ENCODE results near the gene SLC1A2.

The SLC1A2 gene

DNA sequence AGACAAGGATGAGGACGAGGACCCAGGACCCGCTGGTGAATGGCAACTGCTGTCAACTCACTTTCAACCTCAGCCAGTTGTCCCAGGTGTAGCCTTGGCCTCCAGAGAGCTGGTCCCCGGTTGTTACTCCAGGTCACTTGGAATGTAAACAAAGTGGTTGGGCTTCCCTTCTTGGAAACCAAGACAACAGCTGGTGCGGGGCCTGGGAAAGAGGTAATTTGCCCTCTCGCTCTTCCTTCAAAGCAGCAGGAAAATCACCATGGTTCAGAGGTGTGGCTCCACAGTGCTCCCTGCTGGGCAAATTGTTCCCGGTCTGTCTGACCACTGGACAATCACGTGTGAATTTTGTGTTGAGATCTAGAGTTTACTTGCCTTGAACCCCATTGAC is 15.0 kb downstream of the SLC1A2 start:
- Histone ChIP-seq H2AFZ (ENCODE audit: low read depth, low read length) (peak overlapping the region; percentile 90), H3K4me2 (ENCODE audit: low read length) (peak overlapping the region; percentile 82), H4K20me1 (ENCODE audit: insufficient read depth, low read length) (no peaks in the 10 kb centered on the region), H3K79me2 (ENCODE audit: low read length) (no peaks in the 10 kb centered on the region), H3K4me3 (ENCODE audit: low read length) (peak overlapping the region; percentile 76), H3K4me1 (ENCODE audit: low read length) (peaks cover 7% of the 10 kb centered on the region; the same call in 1 of the 2 replicates), H3K27ac (ENCODE audit: low read length) (no peak overlapping the region), H3K9ac (ENCODE audit: low read length) (peak overlapping the region; percentile 41), H3K27me3 (ENCODE audit: low read depth, low read length) (peaks cover 28% of the 10 kb centered on the region), H3K9me3 (ENCODE audit: insufficient read depth, low read length) (no peaks in the 10 kb centered on the region), H3K36me3 (replicated peaks; ENCODE audit: low read depth, low read length) (no peaks in the 10 kb centered on the region)
- no peak for TF ChIP-seq EZH2phosphoT487 (IDR thresholded peaks at IDR 0.05; ENCODE audit: low read depth)
- TF ChIP-seq, protein P1, sequence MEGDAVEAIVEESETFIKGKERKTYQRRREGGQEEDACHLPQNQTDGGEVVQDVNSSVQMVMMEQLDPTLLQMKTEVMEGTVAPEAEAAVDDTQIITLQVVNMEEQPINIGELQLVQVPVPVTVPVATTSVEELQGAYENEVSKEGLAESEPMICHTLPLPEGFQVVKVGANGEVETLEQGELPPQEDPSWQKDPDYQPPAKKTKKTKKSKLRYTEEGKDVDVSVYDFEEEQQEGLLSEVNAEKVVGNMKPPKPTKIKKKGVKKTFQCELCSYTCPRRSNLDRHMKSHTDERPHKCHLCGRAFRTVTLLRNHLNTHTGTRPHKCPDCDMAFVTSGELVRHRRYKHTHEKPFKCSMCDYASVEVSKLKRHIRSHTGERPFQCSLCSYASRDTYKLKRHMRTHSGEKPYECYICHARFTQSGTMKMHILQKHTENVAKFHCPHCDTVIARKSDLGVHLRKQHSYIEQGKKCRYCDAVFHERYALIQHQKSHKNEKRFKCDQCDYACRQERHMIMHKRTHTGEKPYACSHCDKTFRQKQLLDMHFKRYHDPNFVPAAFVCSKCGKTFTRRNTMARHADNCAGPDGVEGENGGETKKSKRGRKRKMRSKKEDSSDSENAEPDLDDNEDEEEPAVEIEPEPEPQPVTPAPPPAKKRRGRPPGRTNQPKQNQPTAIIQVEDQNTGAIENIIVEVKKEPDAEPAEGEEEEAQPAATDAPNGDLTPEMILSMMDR (IDR thresholded peaks at IDR 0.05; ENCODE audit: low read depth, low read length), result peak; percentile 90

DNA sequence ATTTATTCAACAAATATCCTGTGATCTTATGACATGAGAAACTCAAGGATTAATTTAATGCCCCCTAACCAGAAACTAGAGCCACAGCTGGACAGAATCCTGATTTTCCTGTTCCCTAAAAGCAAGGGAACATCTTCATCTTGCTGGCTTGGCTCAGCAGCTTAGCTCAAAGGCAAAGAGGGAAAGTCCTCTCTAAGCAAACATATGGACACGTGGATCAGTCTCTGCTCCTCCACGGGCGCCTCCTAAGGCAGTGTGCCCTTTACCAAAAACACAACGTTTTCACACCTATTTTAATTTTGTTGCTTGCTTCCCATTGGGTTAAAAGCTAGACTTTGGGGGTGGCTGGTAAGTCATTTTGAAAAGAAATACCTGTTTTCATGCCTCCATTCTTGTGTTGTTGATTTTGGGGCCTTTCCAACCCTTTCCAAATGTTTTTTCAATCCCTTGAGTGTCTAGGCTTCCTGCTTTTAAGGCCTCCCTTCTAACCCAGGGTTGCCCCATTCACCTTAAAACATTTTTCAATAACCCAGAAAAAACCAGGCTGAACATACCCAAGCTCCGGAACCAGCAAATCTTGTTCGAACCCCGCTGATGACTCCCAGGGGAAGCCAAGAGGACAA is 15.5 kb downstream of the SLC1A2 start:
- Histone ChIP-seq H3K4me3 (ENCODE audit: low read length) (peak overlapping the region; percentile 76; the same call in 1 of the 2 replicates), H3K4me1 (ENCODE audit: low read length) (peaks cover 7% of the 10 kb centered on the region; the same call in 1 of the 2 replicates)

DNA sequence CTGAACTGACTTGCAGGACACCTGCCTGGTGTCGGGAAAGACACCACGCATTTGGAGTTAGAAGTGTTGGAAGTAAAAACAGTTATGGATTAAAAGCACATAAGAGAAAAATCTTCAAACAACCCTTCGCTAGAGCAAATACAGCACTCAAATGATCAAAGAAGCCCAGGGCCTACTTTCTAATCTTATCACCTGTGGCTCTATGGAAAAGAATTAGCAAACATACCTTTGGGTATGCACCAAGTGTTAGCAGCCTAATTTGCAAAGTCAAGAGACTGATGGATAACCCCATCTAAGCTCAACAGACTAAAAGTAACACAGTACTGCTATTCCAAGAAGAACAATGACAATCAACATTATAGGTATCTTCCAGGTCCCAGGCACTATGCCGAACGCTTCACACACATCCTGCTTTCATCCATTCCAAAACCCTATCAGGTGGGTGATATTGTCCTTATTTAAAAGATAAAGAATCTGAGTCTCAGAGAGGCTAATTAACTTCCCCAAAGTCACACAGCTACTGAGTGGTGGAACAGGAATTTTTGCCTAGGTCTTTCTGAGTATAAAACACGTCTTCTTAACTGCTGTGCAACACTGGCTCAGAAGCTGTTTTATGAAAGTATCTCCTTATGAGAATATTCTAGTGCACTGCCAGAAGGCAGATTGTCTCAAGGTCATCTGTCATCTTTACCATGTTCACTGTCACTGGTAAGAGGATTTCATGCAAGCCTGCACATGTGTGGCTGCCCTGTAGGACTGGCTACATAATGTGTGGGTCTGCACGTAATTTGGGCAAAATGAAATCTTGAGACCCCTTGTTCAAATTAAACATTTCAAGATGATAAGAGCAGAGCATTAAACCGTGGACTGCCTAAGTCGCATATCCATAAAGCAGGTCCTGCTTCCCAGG is 16.4 kb downstream of the SLC1A2 start:
- Histone ChIP-seq H3K4me3 (ENCODE audit: low read length) (no peak overlapping the region), H4K20me1 (ENCODE audit: insufficient read depth, low read length) (no peaks in the 10 kb centered on the region), H2AFZ (ENCODE audit: low read depth, low read length) (no peak overlapping the region), H3K79me2 (ENCODE audit: low read length) (no peaks in the 10 kb centered on the region), H3K36me3 (replicated peaks; ENCODE audit: low read depth, low read length) (no peaks in the 10 kb centered on the region), H3K9me3 (ENCODE audit: insufficient read depth, low read length) (no peaks in the 10 kb centered on the region), H3K27ac (ENCODE audit: low read length) (no peak overlapping the region), H3K4me1 (ENCODE audit: low read length) (peaks cover 7% of the 10 kb centered on the region; the same call in 1 of the 2 replicates), H3K27me3 (ENCODE audit: low read depth, low read length) (peaks cover 39% of the 10 kb centered on the region), H3K4me2 (ENCODE audit: low read length) (no peak overlapping the region), H3K9ac (ENCODE audit: low read length) (no peak overlapping the region)
- TF ChIP-seq, protein P1 (IDR thresholded peaks at IDR 0.05; ENCODE audit: low read depth, low read length), result no peak
- no peak for TF ChIP-seq EZH2phosphoT487 (IDR thresholded peaks at IDR 0.05; ENCODE audit: low read depth)

More for the DNA sequence above, 15.5 kb downstream of the SLC1A2 start:
- peak overlapping the region; percentile 82 for H3K4me2 ChIP-seq (ENCODE audit: low read length)
- no peak for TF ChIP-seq EZH2phosphoT487 (IDR thresholded peaks at IDR 0.05; ENCODE audit: low read depth)
- TF ChIP-seq, protein P1 (IDR thresholded peaks at IDR 0.05; ENCODE audit: low read depth, low read length), result no peak
- H3K79me2 ChIP-seq (ENCODE audit: low read length), result no peaks in the 10 kb centered on the region
- H3K36me3 ChIP-seq (replicated peaks; ENCODE audit: low read depth, low read length), result no peaks in the 10 kb centered on the region
- peaks cover 33% of the 10 kb centered on the region for H3K27me3 ChIP-seq (ENCODE audit: low read depth, low read length)
- no peaks in the 10 kb centered on the region for H3K9me3 ChIP-seq (ENCODE audit: insufficient read depth, low read length)
- no peaks in the 10 kb centered on the region for H4K20me1 ChIP-seq (ENCODE audit: insufficient read depth, low read length)
- H3K9ac ChIP-seq (ENCODE audit: low read length), result no peak overlapping the region
- H3K27ac ChIP-seq (ENCODE audit: low read length), result no peak overlapping the region
- H2AFZ ChIP-seq (ENCODE audit: low read depth, low read length), result 0 out of 2 replicates have a peak overlapping the region, but pooled peaks have one; percentile 90

DNA sequence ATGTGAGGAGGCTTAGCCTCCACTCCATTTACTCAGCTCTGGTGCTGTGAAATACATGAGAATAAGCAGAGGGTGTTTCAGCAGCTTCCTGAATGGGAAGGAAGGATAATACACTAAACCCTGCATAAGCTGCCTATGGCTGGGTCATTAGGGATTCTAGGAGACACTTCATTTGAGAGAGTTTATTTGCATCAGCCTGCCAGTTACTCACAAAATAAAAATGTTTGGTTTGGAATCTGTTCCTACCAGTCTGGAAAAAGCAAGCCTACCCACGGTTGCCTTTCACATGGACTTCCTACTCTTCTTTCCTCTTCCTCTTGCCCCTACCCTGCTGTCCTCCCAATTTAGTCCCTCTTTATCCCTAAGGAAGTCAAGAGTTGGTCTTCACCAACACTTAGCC is 20.5 kb downstream of the SLC1A2 start:
- Histone ChIP-seq H3K36me3 (replicated peaks; ENCODE audit: low read depth, low read length) (no peaks in the 10 kb centered on the region), H3K27ac (ENCODE audit: low read length) (no peak overlapping the region), H3K9ac (ENCODE audit: low read length) (no peak overlapping the region), H3K79me2 (ENCODE audit: low read length) (no peaks in the 10 kb centered on the region), H3K4me1 (ENCODE audit: low read length) (no peaks in the 10 kb centered on the region), H4K20me1 (ENCODE audit: insufficient read depth, low read length) (no peaks in the 10 kb centered on the region), H3K4me3 (ENCODE audit: low read length) (no peak overlapping the region), H3K27me3 (ENCODE audit: low read depth, low read length) (peaks cover 33% of the 10 kb centered on the region), H3K4me2 (ENCODE audit: low read length) (no peak overlapping the region), H2AFZ (ENCODE audit: low read depth, low read length) (no peak overlapping the region), H3K9me3 (ENCODE audit: insufficient read depth, low read length) (no peaks in the 10 kb centered on the region)
- TF ChIP-seq, protein P1 (IDR thresholded peaks at IDR 0.05; ENCODE audit: low read depth, low read length), result no peak
- TF ChIP-seq EZH2phosphoT487 (IDR thresholded peaks at IDR 0.05; ENCODE audit: low read depth), result no peak
